ENCODE measurements around the gene SLIT3.

DNA sequence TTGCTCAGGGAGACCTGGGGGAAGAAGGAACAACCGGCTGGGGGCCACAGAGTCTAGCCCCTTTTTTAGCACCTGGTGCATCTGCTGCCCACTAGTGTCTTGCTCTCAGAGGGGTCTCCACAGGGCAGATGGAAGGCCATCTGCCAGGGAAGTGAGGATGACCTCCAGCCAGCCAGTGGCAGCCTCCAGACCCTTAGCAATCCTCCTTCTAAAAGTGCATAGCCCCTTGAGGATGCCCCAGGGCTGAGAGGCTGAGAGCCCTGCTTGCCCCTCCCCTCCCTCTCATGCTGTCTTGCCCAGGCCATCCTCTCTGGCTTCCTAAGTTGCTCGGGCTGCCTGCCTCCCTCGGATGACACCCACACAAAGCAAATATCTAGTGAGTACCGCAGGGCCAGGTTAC is 640.2 kb downstream of the SLIT3 start:
- TF ChIP-seq POLR2A (IDR thresholded peaks at IDR 0.05; ENCODE audit: borderline replicate concordance, extremely low read depth, insufficient read depth, insufficient read length): no peak
- no peak for TF ChIP-seq POLR2AphosphoS5 (IDR thresholded peaks at IDR 0.05; ENCODE audit: low read depth, low read length)
- TF ChIP-seq SIN3A (IDR thresholded peaks at IDR 0.05; ENCODE audit: low read depth): no peak
- TF ChIP-seq, protein P1, sequence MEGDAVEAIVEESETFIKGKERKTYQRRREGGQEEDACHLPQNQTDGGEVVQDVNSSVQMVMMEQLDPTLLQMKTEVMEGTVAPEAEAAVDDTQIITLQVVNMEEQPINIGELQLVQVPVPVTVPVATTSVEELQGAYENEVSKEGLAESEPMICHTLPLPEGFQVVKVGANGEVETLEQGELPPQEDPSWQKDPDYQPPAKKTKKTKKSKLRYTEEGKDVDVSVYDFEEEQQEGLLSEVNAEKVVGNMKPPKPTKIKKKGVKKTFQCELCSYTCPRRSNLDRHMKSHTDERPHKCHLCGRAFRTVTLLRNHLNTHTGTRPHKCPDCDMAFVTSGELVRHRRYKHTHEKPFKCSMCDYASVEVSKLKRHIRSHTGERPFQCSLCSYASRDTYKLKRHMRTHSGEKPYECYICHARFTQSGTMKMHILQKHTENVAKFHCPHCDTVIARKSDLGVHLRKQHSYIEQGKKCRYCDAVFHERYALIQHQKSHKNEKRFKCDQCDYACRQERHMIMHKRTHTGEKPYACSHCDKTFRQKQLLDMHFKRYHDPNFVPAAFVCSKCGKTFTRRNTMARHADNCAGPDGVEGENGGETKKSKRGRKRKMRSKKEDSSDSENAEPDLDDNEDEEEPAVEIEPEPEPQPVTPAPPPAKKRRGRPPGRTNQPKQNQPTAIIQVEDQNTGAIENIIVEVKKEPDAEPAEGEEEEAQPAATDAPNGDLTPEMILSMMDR (IDR thresholded peaks at IDR 0.05 in 2 of 3, conservative IDR thresholded peaks at IDR 0.05 in 1 of 3; ENCODE audit: borderline replicate concordance in 1 of 3, insufficient read depth in 1 of 3, low read depth in 2 of 3, low read length in 2 of 3): no peak
- TF ChIP-seq, protein P2, sequence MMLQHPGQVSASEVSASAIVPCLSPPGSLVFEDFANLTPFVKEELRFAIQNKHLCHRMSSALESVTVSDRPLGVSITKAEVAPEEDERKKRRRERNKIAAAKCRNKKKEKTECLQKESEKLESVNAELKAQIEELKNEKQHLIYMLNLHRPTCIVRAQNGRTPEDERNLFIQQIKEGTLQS (IDR thresholded peaks at IDR 0.05): no peak
- no peak for TF ChIP-seq EZH2 (IDR thresholded peaks at IDR 0.05)
- no peak for TF ChIP-seq EGR1 (IDR thresholded peaks at IDR 0.05; ENCODE audit: low read depth)
- no peak for TF ChIP-seq SRF (IDR thresholded peaks at IDR 0.05; ENCODE audit: low read depth)
- TF ChIP-seq YY1 (IDR thresholded peaks at IDR 0.05; ENCODE audit: extremely low read depth, insufficient replicate concordance, low read depth, low read length): no peak
- no peak for TF ChIP-seq EZH2phosphoT487 (IDR thresholded peaks at IDR 0.05; ENCODE audit: borderline replicate concordance)

All from HCT116 (cell line).